HCT116 (cell line): Measurements from ENCODE around the gene TOR4A. TPM values are rescaled to one million over a fixed set of nuclear protein-coding genes. Genes with fewer than 3 reads are reported as not detected.

Experiments used
- ATAC-seq: fragments of 200-7000 bp; cut with Tn5 transposase; 2 replicates; pipeline ENCODE4 v1.9.1; 2020; ENCODE audit warnings: mild to moderate bottlenecking, moderate library complexity
- Bru-seq: library from RNA; stranded (reverse); fragments of 400-500 nt; gene quantifications from one replicate; lab custom pipeline; 2021; lab: Mats Ljungman, UMichigan
- BruChase-seq, 2 experiments: library from RNA; stranded (reverse); fragments of 400-500 nt; gene quantifications; one replicate each; lab custom pipeline; 2021; lab: Mats Ljungman, UMichigan
- BruUV-seq: library from RNA; stranded (reverse); fragments of 400-500 nt; replicated peaks from 2 replicates; lab custom pipeline; 2021; lab: Mats Ljungman, UMichigan
- CTCF ChIA-PET: fragments of 300-600 bp; sonication (Branson Sonifier 250); formaldehyde crosslinking; loops from one replicate; lab custom pipeline; 2021; ENCODE audit warnings: antibody characterized with exemption; lab: Charles Lee
- POLR2A ChIA-PET: fragments of 300-600, 350-600 bp; sonication (Branson Sonifier 250); formaldehyde crosslinking; loops from one replicate; lab custom pipeline; 2021; ENCODE audit warnings: antibody characterized with exemption; lab: Charles Lee
- RAD21 ChIA-PET, 2 experiments: fragments of 300-600 bp; sonication (Branson Sonifier 250); formaldehyde crosslinking; loops; one replicate each; lab custom pipeline; 2023; ENCODE audit warnings: low total read pairs in 2 of 2; ENCODE audit not compliant: uncharacterized antibody in 2 of 2, unreplicated experiment in 2 of 2, low non-redundant PET in 1 of 2; lab: Charles Lee
- DNase-seq: peaks from one replicate; pipeline ENCODE4 v3.0.0-alpha.2; 2010; ENCODE audit warnings: low read depth, low spot score
- H2AFZ ChIP-seq: fragments of 200-600 bp; shearing (Covaris generic), sonication (generic); 2 replicates; pipeline ENCODE4 v1.6.1; 2017; ENCODE audit warnings: low read depth, mixed run types, mixed read lengths, antibody characterized with exemption, low read length; ENCODE audit not compliant: poor library complexity, severe bottlenecking
- H3K27ac ChIP-seq: 2 replicates; pipeline ENCODE4 v1.5.1; 2012; ENCODE audit warnings: low read depth, low read length
- H3K27me3 ChIP-seq: fragments of 200-600 bp; sonication (generic); 2 replicates; pipeline ENCODE4 v1.6.1; 2016; ENCODE audit warnings: mixed run types, low read length, mixed read lengths; ENCODE audit not compliant: insufficient read depth
- H3K36me3 ChIP-seq, 2 experiments: fragments of 200-500 bp in 1 of 2; fragments of 200-600 bp in 1 of 2; sonication (Bioruptor generic) in 1 of 2; sonication (generic) in 1 of 2; 2 replicates each; pipeline versions ENCODE4 v1.5.1 to v1.6.1; 2014 to 2016; ENCODE audit warnings: low read length in 2 of 2, inconsistent platforms in 1 of 2, mixed read lengths in 1 of 2, mixed run types in 1 of 2; ENCODE audit not compliant: insufficient read depth in 2 of 2, control insufficient read depth in 1 of 2
- H3K4me1 ChIP-seq, 2 experiments: fragments of 200-600 bp in 1 of 2; sonication (generic) in 1 of 2; 2 replicates each; pipeline versions ENCODE4 v1.5.1 to v1.6.1; 2012 to 2017; ENCODE audit warnings: low read length in 2 of 2, inconsistent platforms in 1 of 2, mild to moderate bottlenecking in 1 of 2, mixed read lengths in 1 of 2, mixed run types in 1 of 2, moderate library complexity in 1 of 2; ENCODE audit not compliant: insufficient read depth in 2 of 2, control insufficient read depth in 1 of 2
- H3K4me2 ChIP-seq: fragments of 200-600 bp; sonication (generic); 2 replicates; pipeline ENCODE4 v1.6.1; 2017; ENCODE audit warnings: mixed run types, low read length, mixed read lengths
- H3K4me3 ChIP-seq, 2 experiments: fragments of 200-600 bp in 1 of 2; sonication (generic) in 1 of 2; replicated peaks in 1 of 2; 2 replicates each; pipeline ENCODE4 v1.5.1; 2011 to 2016; ENCODE audit warnings: low read length in 2 of 2, control low read depth in 1 of 2, low read depth in 1 of 2, mild to moderate bottlenecking in 1 of 2, mixed read lengths in 1 of 2, mixed run types in 1 of 2
- H3K79me2 ChIP-seq: fragments of 200-600 bp; sonication (generic); 2 replicates; pipeline ENCODE4 v1.6.1; 2017; ENCODE audit warnings: mild to moderate bottlenecking, mixed run types, low read length, moderate library complexity, mixed read lengths; ENCODE audit not compliant: insufficient read depth
- H3K9ac ChIP-seq: fragments of 200-600 bp; sonication (generic); 2 replicates; pipeline ENCODE4 v1.6.1; 2016; ENCODE audit warnings: low read length, mixed read lengths
- H3K9me2 ChIP-seq: fragments of 200-600 bp; sonication (generic), shearing (Covaris generic); 2 replicates; pipeline ENCODE4 v1.6.1; 2017; ENCODE audit warnings: mixed run types, mild to moderate bottlenecking, moderate library complexity; ENCODE audit not compliant: insufficient read depth
- H3K9me3 ChIP-seq, 2 experiments: fragments of 200-500 bp in 1 of 2; fragments of 200-600 bp in 1 of 2; sonication (Bioruptor generic) in 1 of 2; sonication (generic) in 1 of 2; 2 replicates each; pipeline ENCODE4 v1.6.1; 2014 to 2017; ENCODE audit warnings: low read length in 2 of 2, mixed read lengths in 2 of 2, inconsistent platforms in 1 of 2, low read depth in 1 of 2, mild to moderate bottlenecking in 1 of 2, mixed run types in 1 of 2, moderate library complexity in 1 of 2; ENCODE audit not compliant: control insufficient read depth in 1 of 2, insufficient read depth in 1 of 2
- H4K20me1 ChIP-seq: fragments of 200-600 bp; sonication (generic), shearing (Covaris generic); 2 replicates; pipeline ENCODE4 v1.6.1; 2017; ENCODE audit warnings: mixed run types, mild to moderate bottlenecking, moderate library complexity; ENCODE audit not compliant: insufficient read depth
- ATF3 ChIP-seq: IDR thresholded peaks from 2 replicates; pipeline ENCODE4 v1.6.1; 2012
- CEBPB ChIP-seq: IDR thresholded peaks from 2 replicates; pipeline ENCODE4 v1.6.1; 2012; ENCODE audit warnings: low read depth
- CTCF ChIP-seq, 3 experiments: fragments of 200-600 bp in 1 of 3; sonication (generic) in 1 of 3; IDR thresholded peaks in 2 of 3; conservative IDR thresholded peaks in 1 of 3; 2 replicates each; pipeline ENCODE4 v1.5.1; 2012 to 2017; ENCODE audit warnings: low read depth in 2 of 3, low read length in 2 of 3, antibody characterized with exemption in 1 of 3, borderline replicate concordance in 1 of 3, control low read depth in 1 of 3, mild to moderate bottlenecking in 1 of 3, mixed read lengths in 1 of 3, mixed run types in 1 of 3, moderate library complexity in 1 of 3; ENCODE audit not compliant: insufficient read depth in 1 of 3
- EGR1 ChIP-seq: IDR thresholded peaks from 2 replicates; pipeline ENCODE4 v1.6.1; 2012; ENCODE audit warnings: low read depth
- ELF1 ChIP-seq: IDR thresholded peaks from 2 replicates; pipeline ENCODE4 v1.6.1; 2012; ENCODE audit warnings: low read depth, borderline replicate concordance
- EZH2 ChIP-seq: fragments of 200-600 bp; sonication (generic); IDR thresholded peaks from 2 replicates; pipeline ENCODE4 v1.6.1; 2017; ENCODE audit warnings: antibody characterized with exemption, mixed run types
- EZH2phosphoT487 ChIP-seq: fragments of 200-600 bp; IDR thresholded peaks from 2 replicates; pipeline ENCODE4 v1.6.1; 2018; ENCODE audit warnings: antibody characterized with exemption, borderline replicate concordance
- FOSL1 ChIP-seq: IDR thresholded peaks from 2 replicates; pipeline ENCODE4 v1.6.1; 2012; ENCODE audit warnings: low read depth
- JUND ChIP-seq: IDR thresholded peaks from 2 replicates; pipeline ENCODE4 v1.6.1; 2012
- MAX ChIP-seq: IDR thresholded peaks from 2 replicates; pipeline ENCODE4 v1.6.1; 2012
- POLR2A ChIP-seq: IDR thresholded peaks from 2 replicates; pipeline ENCODE4 v1.7.0; 2011; ENCODE audit warnings: borderline replicate concordance; ENCODE audit not compliant: insufficient read depth, insufficient read length; ENCODE audit errors: extremely low read depth
- POLR2AphosphoS5 ChIP-seq: IDR thresholded peaks from 2 replicates; pipeline ENCODE4 v1.6.1; 2011; ENCODE audit warnings: mild to moderate bottlenecking, low read depth, low read length, moderate library complexity
- RAD21 ChIP-seq: IDR thresholded peaks from 2 replicates; pipeline ENCODE4 v1.6.1; 2012; ENCODE audit warnings: low read depth, mild to moderate bottlenecking
- SIN3A ChIP-seq: IDR thresholded peaks from 2 replicates; pipeline ENCODE4 v1.6.1; 2012; ENCODE audit warnings: low read depth
- SP1 ChIP-seq: IDR thresholded peaks from 2 replicates; pipeline ENCODE4 v1.6.1; 2012; ENCODE audit warnings: low read depth
- SRF ChIP-seq: IDR thresholded peaks from 2 replicates; pipeline ENCODE4 v1.6.1; 2012; ENCODE audit warnings: low read depth
- TCF7L2 ChIP-seq: IDR thresholded peaks from 2 replicates; pipeline ENCODE4 v1.7.0; 2011; ENCODE audit warnings: borderline replicate concordance, inconsistent platforms; ENCODE audit not compliant: insufficient read depth, insufficient read length; ENCODE audit errors: extremely low read depth
- ZBTB33 ChIP-seq: IDR thresholded peaks from 2 replicates; pipeline ENCODE4 v1.6.1; 2011; ENCODE audit warnings: mild to moderate bottlenecking, low read length, moderate library complexity; ENCODE audit not compliant: insufficient replicate concordance; ENCODE audit errors: extremely low read depth
- ZFX ChIP-seq: fragments of 450-650 bp; IDR thresholded peaks from 2 replicates; pipeline ENCODE4 v1.6.1; 2017
- ZNF274 ChIP-seq: fragments of 200-500 bp; sonication (Bioruptor generic); IDR thresholded peaks from 2 replicates; pipeline ENCODE4 v1.6.1; 2014; ENCODE audit warnings: mild to moderate bottlenecking, low read depth, low read length, inconsistent platforms
- intact Hi-C: fragments of 100-400 bp; cut with micrococcal nuclease; formaldehyde crosslinking; loops from 2 replicates; pipeline ENCODE4 v1.10.0; 2022
- long read RNA-seq: library from polyadenylated mRNA; unstranded; transcript quantifications from one replicate; pipeline ENCODE4 v2.0.0, GENCODE V29; 2021; ENCODE audit not compliant: unreplicated experiment
- polyA plus RNA-seq: library from polyadenylated mRNA; unstranded; fragments of >200 nt; gene quantifications from 2 replicates; pipeline ENCODE4 v1.2.1, GENCODE V29; 2012; ENCODE audit warnings: missing spikeins
- total RNA-seq: library from RNA; stranded (reverse); gene quantifications from one replicate; pipeline ENCODE4 v1.2.1, GENCODE V29; 2021; ENCODE audit not compliant: unreplicated experiment

Gene TOR4A
- total RNA-seq (34.0 TPM), Bru-seq, nascent RNA (percentile 64 among the genes with signal in this experiment), BruChase-seq, experiment 1, labeled RNA remaining after a 6-hour chase (percentile 84 among the genes with signal in this experiment), BruChase-seq, experiment 2, labeled RNA remaining after a 2-hour chase (percentile 93 among the genes with signal in this experiment)
- 21.6 and 22.8 TPM in 2 replicates for polyA plus RNA-seq
- long read RNA-seq, full-length matches to known transcripts: 8 of 36 reads
- long read RNA-seq, partial matches to known transcripts: 27 of 36 reads
- long read RNA-seq, other reads (novel, unspliced or antisense): 1 of 36 reads

- Histone ChIP-seq H4K20me1 (no peaks in the 10 kb centered on the region), H3K4me3 (peak within 1 kb of the TSS; percentile 80 to 90)
- no TSS peak for BruUV-seq
- TF ChIP-seq TCF7L2: no peak
- TF ChIP-seq POLR2A: peak; percentile 31
- TF ChIP-seq ZNF274: no peak
- no peak for TF ChIP-seq EZH2phosphoT487
- TF ChIP-seq ZBTB33: no peak
- TF ChIP-seq ZFX: peak; percentile 88
- TF ChIP-seq MAX: no peak
- no peak for TF ChIP-seq EGR1
- TF ChIP-seq ATF3: no peak
- TF ChIP-seq SP1: no peak
- TF ChIP-seq CTCF (IDR thresholded peaks at IDR 0.05 in 2 of 3, conservative IDR thresholded peaks at IDR 0.05 in 1 of 3; ENCODE audit: borderline replicate concordance in 1 of 3, insufficient read depth in 1 of 3, low read depth in 2 of 3, low read length in 2 of 3): peak in 2 of 3 experiments; percentile 47 to 58; a peak in 4 of 6 replicates
- no peak for TF ChIP-seq RAD21
- no peak for TF ChIP-seq ELF1
- no peak for TF ChIP-seq SRF
- no peak for TF ChIP-seq FOSL1
- TF ChIP-seq EZH2: no peak
- TF ChIP-seq POLR2AphosphoS5: peak; percentile 97
- TF ChIP-seq SIN3A: no peak
- no peak for TF ChIP-seq JUND
- no peak for TF ChIP-seq CEBPB
These were observed at the start of gene TOR4A for GRCh38 chr9:137277329-137278041. TSS of gene TOR4A (plus strand) at chr9:137277726. CDS start at chr9:137278690, 964 bp downstream.

More at GRCh38 chr9:137277329-137278041, at the start of gene TOR4A:
- POLR2A ChIA-PET: interaction anchor here (0.7 to 1.7 kb wide), 8 partner anchors 10 to 150 kb away, joined by 3 to 14 read pairs (median 4); partner anchors contain the start of genes NELFB, RNF208 and TUBB4B
- no peaks in the 10 kb centered on the region for H3K9me2 ChIP-seq
- H3K27ac ChIP-seq: peak within 1 kb of the TSS; percentile 96
- intact Hi-C loops: no loop called here
- no peaks in the 10 kb centered on the region for H3K9me3 ChIP-seq
- RAD21 ChIA-PET: interaction anchor here (0.5 to 1.4 kb wide), 2 partner anchors 9 to 145 kb away, joined by 3 to 6 read pairs; partner anchors contain the start of genes EXD3 (in 1 of the 2) and NOXA1 (in 1 of the 2)
- H3K36me3 ChIP-seq: peaks cover 0 to 20% of the 10 kb centered on the region in 2 experiments; a peak in 2 of 4 replicates
- H2AFZ ChIP-seq: no peak within 1 kb of the TSS
- CTCF ChIA-PET: interaction anchor here (0.8 to 2.0 kb wide), 3 partner anchors 9 to 24 kb away, joined by 3 to 18 read pairs (median 4); partner anchors contain the start of gene NRARP
- peak within 1 kb of the TSS; percentile 84 for H3K9ac ChIP-seq
- DNase-seq (peak; percentile 80), ATAC-seq (peak; percentile 86)
- peaks cover 34% of the 10 kb centered on the region for H3K79me2 ChIP-seq
- peak within 1 kb of the TSS; percentile 85 for H3K4me2 ChIP-seq
- H3K4me1 ChIP-seq: peaks cover 31 to 46% of the 10 kb centered on the region in 2 experiments
- no peaks in the 10 kb centered on the region for H3K27me3 ChIP-seq
